T follicular helper cell (primary cell): ENCODE results near the gene PTPRN2.

Source experiments
- DNase-seq: peaks from one replicate; pipeline ENCODE4 v3.0.0-alpha.2; 2020; ENCODE audit warnings: low read depth

The PTPRN2 gene

DNA sequence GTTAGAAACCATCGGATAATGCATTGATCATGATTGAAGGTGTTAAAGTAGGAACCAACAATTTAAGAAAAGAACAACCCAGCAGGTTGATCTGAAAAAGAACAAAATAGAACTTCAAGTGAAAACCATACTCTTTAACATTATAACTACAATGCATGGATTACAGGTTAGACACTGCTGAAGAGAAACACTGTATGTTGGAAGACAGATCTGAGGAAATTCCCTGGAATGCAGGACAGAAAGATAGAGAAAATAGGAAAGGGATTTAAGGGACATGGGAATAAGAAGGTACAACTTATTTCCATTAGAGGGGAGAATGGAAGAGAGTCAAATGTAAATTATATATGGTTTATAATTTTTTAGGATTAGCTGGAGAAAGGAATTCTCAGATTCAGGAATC lies 947.5 kb downstream of the PTPRN2 start:
- no peak for DNase-seq

DNA sequence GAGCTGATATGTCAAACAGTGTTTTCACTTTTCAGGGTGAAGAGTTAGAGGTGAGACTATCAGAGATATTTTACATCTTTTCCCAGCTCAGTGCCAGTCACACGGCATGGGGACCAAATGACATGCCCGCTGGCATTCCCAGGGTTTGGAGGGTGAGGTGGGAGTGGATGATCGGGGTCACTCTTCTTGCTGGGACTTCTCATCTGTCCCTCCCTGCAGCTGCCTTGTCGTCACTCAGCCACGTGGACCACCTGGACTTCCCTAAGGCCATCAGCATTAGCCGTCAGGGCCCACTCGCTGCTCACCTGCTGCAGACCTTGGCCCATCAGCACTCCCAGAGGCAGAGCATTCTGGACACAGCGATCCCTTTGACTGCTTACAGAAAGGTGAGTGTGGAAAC lies 949.1 kb downstream of the PTPRN2 start:
- no peak for DNase-seq

DNA sequence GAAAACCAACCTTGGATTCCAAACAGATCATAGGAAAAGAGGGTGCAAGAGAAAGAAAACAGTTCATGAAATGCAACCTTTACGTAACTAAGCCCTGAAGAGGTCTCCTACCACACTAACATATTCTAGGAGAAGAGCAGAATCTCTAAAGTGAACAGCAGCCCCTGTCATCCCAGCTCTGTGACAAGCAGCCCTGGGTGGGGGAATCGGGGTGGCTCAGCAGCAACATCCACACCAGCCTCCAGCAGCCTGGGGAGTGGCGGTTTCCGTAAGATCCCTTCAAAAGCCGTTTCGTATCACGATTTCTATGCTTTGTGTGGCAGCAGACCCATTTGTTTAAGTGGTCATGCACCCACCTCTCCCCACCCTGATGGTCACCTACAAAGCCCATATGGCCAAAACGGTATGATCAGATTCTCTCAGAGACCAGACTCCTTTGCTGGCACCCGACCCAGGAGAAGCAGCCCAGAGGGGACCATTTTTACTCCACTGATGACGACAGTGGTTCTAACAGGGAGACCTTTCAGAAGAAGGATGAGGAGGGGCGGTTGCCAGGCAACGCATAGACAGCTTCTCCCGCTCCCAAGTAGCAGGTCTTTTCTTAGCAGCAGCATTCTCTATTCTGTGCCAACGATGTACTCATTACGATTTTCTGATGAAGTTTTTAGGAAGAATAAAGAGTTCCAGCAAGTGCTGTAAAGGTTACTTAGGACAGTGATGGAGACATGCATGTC lies 950.2 kb downstream of the PTPRN2 start:
- no peak for DNase-seq

DNA sequence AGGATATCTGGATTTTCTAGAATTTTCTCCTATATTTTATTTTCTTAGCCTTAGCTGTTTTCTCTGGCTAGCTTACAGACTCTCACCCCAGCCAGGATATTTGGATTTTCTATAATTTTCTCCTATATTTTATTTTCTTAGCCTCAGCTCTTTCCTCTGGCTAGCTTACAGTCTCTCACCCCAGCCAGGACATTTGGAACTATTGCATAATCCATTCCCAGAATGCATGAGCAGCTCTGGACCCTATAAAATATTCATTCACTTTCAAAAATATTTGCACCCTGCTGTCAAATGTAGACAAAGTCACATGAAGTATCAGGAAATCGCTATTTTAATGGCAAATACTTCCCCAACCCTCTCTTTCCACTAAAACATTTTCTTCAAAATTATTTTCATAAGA lies 952.0 kb downstream of the PTPRN2 start:
- no peak for DNase-seq

DNA sequence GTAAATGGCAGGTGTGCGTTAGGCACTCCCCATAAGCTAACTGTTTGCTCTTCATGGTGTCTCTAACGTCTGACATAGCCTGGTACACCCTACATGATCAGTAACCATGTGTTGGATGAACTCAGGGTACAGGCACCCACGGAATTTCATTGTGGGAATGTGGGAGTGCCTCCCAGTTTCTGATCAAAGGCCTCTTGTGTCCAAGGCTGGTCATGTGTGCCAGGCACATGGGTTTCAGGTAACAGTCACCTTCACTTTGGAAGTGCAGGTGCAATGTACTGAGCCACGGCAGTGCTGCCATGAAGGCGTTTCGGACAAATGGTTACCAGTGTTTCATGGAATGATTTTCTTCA lies 952.5 kb downstream of the PTPRN2 start:
- no peak for DNase-seq

DNA sequence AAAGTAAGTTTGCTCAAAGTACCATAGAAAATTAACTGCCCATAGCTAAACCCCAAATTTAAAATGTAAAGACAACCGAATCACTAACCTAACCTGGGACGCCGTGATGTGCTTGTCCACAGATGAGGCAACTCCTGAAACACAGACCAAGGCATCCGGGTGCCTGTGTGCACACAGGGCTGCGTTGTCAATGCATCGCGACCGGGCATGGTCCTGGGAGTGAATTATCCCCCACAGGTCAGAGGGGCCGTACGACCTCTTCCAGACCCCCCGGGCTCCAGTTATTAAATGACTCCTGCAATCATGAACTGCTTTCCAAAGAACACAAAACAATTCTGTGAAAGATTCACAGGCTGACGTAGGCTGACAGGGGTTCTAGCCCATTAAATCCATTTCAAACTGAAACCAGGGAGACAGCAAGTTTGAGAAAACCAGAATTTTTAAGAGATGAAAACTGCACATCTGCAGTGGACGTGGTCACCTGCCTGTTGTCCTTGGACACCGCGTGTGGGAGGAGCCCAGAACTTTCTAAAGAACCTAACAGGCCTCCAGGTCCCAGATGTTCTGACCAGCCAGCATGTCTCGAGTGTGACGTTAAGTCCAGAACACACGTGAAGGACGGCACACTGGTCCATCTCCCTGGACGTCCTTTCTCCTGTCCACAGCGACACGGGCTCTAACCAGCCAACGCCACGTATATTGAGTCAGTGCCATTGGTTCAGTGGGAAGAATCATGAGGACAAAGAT lies 953.0 kb downstream of the PTPRN2 start:
- DNase-seq = no peak

DNA sequence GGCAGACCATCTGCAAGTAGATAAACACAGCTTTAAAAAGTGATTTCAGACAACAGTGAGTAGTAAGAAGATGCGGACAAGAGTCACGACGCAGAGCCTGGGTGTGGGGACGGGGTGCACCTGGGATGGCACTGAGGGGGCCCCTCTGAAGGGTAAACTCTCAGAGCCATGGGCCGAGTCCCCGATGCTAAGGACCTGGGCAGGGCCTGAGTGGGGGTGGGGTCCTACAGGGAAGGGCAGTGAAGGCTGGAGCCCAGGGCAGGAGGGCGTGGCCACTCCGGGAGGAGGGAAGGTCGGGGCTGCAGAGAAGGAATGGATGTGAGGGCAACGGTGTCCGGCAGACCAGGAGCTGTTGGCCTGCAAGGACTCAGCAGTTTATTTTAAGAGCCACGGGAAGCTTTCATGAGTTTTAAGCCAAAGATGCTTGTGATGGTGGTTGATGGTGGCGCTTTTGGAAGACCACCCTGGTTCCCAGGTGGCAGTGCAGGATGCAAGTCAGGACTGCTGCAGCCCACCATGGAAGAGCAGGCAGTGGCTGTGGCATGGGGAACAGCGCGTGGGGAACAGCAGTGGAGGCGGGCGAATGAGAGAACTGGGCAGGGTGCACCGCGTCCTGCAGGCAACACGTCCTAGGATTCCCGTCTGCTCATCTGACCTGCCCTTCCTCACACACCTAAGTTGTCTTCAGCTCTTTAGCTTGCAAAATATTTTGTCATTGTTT lies 954.0 kb downstream of the PTPRN2 start:
- no peak for DNase-seq

DNA sequence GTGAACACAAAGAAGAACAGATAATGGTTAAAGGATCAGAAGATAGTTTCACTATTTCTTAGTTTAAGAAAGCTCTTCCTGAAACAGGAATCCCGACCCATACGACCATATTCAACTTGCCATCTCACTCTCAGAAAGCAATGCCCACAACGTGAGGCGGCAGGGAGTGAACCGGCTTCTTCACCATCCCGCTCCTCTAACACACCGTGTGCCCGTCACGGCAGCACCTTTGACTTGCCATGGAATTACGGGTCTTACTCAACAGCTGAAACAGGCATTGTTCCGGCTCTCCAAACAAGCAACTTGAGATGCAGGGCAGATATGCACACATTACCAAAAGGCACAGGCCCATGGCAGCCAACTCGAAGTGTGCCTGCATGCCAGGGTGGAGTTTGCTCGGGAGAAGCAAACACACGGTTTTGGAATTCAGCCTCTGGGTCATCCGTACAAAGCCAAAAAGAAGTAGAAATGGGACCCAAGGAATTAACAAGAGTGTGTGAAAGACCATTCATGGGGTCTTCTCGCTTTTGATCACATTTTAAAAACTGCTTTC lies 957.2 kb downstream of the PTPRN2 start:
- DNase-seq = no peak

DNA sequence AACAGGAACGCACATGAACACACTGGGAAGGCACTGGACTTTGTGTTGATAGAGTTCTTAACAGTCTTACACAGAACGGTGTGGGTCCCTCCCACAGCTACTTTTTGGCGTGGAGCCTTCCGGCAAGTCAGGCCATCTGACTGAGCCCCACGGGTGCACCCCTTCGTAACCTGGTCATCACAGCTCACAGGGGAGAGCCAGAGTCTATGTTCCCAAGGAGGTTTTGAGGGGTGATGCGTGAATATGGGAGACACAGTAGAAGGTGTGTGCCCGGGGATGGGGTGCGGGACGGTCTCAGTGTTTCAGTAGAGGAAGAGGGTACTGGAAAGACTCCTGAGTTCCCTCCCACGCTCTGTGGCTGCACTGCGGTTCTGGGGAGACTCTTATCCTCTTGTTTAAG lies 959.2 kb downstream of the PTPRN2 start:
- DNase-seq = no peak

DNA sequence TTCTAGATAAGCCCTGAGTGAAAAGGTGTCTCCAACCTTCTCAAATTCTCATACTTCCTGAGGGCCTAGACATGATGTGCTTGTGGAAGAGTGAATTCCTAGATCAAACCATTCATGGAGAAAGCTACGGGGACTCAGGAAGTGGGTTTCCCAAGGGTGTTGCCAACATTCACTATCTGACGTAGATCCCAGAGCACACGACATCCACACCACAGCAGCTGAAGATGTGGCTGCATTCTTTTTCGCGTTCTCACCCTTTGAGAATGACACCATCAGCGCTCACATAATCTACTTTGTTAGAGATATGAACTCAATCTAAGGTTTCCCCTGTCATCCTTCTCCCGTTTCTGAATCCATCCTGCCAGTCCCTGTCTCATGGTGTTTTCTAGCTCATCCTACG lies 960.0 kb downstream of the PTPRN2 start:
- DNase-seq = no peak

DNA sequence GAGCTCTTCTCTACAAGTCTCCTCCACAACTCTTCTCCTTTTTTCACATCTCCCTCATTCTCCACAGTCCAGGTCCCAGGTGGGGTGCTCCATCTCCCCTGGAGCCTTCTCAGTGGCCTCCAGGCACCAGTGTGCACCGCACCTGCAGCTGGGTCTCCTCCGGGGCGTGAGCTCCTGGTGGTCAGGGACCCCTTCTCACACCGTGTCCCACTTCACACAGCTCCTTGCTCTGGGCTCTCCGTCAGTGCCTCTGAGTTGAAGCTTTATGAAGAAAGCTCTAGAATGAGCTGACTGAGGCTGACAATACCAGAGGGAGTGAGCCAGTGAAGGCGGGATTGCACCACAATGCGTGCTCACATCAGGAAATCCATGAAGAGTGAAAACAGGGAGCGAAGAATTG lies 960.6 kb downstream of the PTPRN2 start:
- no peak for DNase-seq

DNA sequence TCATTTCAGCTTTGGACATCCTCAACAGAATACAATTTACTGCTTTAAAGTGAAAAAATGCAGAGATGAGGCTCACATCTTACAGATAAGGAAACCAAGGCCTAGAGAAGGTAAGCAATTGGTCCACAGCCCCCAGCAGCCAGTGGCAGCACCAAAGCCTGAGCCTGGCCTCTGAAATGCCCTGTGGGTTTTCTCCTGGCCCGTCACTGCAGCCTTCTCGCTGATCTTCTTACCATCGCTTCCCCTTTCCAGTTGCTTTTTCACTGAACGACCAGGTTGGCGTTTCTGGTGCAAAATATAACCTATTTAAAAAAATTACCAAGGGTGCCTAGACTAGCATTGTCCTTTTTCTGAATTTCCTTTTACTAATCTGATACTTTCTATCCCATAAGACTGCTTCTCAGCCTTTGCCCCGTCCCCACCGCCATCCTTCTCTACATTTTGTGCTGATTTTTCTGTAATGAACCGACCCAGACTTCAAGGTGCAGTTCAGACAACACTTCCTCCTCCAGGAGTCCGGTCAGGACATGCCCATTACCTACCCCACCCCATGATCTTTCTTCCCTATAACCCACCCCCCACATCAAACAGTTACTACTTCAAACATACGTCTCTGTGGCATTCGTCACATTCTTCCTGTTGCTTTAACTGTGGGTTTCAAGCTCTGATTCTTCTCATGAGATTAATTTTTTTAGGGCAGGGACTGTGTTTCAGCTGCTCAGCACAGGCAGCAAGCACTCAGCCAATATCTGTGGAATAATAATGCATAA lies 961.5 kb downstream of the PTPRN2 start:
- DNase-seq = no peak

DNA sequence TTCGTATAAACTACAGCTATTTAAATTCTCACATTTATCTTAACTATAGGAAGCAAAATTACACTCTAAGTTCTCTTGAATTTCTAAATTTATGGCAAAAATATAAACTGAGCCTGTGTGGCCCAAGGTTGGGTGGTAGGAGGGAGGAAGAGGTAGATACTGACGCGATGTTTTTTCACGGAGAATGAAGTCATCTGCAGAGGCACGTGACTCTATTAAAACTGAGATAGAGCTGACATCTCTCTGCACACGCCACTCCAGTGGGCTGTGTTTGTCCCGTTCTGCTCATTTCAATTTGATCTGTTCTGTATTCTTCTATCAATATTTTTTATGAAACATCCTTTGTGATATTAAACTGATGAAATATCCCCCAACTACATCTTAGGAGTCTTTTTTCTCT lies 964.1 kb downstream of the PTPRN2 start:
- no peak for DNase-seq

DNA sequence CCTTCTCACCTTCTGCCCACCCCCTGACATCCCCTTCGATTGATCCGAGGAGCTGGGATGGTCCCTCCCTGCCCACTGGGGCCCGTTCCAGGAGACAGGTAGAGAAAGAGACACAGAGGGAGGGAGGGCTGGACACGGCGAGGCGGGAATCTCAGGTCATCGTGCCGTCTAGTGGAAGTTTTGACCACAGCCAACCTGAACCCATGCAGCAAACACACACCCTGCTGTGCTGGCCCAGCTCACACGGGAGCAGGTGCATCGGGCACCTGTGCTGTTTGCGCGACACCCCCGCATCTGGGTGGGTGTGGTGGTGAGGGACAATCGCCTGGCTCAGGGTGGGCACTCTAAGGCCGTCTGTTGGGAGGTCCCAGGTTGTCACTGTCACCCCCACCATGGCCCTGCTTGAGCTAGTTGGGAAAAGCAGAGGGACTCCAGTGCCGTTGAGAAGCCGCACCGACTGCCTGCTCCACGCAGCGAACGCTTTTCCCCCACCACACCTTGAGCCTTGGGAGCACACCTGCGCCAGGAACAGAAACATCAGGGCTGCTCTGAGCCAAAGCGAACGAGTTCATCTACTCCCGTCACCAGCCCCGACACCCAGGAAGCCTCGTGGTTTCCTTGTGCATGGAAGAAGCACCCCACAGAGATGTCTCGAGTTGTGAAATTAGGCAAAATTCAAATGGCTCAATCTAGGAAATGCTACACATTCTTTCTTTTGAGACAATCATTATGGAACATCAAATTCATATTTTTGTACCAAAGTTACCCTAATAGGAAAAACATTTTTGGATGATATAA lies 965.0 kb downstream of the PTPRN2 start:
- no peak for DNase-seq

DNA sequence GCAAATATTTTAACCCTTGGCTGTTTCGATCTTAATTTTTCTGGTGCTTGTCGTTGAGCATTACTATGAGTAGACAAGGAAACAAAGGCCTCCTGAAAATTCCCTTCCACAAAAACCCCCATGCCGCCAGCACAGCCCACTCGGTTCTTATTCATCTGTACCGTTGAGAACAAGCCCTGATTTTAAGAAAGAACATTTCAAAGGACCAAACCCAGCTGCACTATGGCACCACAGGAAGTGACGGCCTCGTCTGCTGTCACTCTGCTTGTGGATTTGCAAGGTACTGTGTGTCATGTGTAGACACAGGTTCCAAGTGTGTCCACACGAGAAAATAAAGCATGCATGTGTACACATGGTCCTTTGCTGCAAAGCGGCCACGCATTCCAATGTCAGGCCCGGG lies 965.6 kb downstream of the PTPRN2 start:
- DNase-seq = peak; percentile 10

DNA sequence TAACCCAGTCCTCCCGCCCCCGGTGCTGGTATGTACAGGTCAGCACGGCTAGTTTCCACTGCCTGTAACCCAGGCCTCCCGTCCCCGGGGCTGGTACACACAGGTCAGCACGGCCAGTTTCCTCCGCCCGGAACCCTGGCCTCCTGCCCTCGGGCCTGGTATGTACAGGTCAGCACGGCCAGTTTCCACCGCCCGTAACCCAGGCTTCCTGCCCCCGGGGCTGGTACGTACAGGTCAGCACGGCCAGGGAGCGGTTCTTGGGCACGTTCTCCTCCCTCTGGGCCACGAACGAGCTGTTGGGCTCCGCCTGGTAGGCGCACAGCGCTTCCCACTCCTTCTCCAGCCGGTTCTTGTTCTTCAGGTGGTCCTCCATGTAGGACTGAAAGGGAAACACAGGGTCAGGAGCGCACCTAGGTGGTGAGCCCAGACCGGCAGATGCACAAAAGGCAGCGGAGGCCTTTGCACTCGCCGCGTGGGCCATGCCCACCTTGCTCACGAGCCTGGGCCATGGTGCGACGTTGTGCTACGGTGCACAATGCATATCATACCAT lies 966.4 kb downstream of the PTPRN2 start:
- no peak for DNase-seq

DNA sequence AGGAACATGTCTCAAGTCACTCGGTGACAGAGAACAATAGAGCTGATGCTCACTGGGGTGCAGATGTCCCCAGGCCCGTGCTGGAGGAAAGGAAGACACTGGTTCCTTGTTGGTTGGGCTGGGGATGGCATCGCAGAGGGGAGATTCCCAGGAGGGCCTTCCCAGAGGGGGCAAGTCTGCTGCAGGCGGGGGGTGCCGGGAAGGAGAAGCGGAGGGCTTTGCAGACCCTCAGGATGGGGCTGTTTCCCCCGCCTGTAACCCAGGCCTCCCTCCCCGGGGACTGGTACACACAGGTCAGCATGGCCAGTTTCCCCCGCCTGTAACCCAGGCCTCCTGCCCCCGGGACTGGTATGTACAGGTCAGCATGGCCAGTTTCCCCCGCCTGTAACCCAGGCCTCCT lies 967.0 kb downstream of the PTPRN2 start:
- no peak for DNase-seq

DNA sequence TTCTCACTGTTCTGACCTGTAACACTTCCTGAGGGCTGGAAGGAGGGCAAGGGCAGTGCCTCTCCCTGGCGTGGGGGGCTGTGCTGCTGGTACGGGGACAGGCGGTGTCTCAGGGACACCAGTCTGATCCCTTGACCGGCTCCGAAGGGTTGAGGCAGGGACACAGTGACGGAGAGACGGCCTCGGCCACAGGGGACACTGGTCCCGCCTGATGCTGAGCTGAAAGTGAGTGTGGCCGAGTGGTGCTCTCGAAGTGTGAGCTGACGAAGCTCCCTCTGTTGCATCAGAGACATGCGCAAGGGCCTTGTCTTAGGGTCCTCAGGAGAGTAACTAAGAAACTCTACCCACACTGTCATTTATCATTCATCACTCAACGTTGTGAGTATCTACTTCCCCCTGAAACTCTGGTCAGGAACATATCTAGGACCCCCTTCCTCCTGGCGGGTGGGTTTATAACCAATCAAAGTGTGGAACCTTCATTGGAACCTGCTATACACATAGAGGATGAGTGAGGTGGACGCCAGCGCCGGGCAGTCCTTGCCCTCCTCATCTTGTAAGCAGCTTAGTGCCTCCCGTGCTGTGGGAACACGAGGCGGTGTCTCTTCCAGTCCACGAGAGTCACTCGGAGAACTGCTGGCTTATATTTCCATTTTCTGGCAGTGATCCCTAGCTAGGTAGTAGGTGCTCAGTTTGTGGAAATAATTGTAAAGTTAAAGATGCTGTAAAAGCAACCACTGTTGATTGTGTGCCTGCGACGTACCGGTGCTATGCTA lies 967.7 kb downstream of the PTPRN2 start:
- no peak for DNase-seq

DNA sequence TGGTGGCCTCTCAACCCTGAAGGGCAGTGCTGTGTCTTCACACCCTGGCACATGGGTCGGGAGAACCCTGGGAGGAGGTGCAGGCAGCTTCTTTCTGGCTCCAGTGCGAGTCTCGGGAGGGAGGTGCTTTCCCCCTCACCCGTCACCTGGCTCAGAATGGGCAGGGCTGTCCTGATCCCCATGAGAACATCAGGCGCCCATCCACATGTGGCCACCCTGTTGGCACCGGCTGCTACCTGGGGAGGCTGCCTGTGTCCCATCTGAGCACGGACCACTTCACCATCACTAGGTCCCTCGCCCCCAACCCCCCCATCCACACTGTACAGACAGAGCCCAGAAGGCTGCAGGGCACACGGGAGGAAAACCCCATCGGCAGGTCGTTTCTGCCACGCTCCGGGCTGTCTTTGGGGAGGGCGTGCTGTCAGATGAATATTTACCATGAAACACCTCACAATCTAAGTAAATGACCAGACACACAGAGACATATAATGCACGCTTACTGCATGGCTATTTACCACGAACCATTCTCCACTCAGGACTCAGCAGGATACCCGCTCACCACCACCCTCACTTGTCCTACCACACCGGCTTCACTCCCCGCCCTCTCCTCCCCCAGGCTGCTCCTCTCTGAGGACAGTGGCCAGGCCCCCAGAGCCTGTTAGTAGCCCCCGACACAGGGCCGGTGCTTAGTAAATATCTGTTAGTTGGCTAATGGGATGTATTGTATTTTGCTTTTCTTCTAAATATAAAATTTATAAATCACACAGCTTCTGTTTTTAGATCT lies 968.6 kb downstream of the PTPRN2 start:
- DNase-seq = no peak
